Measurements from ENCODE around the gene FCRLA. TPM values are rescaled to one million over a fixed set of nuclear protein-coding genes. Genes with fewer than 3 reads are reported as not detected.
"Not testable (repeated sequence)": the region's sequence is repeated elsewhere in the genome, so short reads cannot be mapped to it uniquely, and the experiment has no call there.

Gene FCRLA
- total RNA-seq, 3 donors from 2014 or later, result 0.41 to 0.49 TPM; not detected in 1

- intact Hi-C loops (cut with DNase I, micrococcal nuclease), result no loop called here
- no peak for DNase-seq
- ATAC-seq, result no peak
- Histone ChIP-seq H3K4me3 (no peak overlapping the region), H3K36me3 (ENCODE audit: low read depth) (no peaks in the 10 kb centered on the region), H3K4me1 (ENCODE audit: low read depth) (peaks cover 4% of the 10 kb centered on the region), H3K9me3 (no peaks in the 10 kb centered on the region)
- no peak for TF ChIP-seq CTCF (IDR thresholded peaks at IDR 0.05)
Observed at GRCh38 chr1:161722406-161722805, 15.4 kb downstream of the FCRLA start.

- Histone ChIP-seq H3K4me3 (no peak overlapping the region), H3K36me3 (ENCODE audit: low read depth) (no peaks in the 10 kb centered on the region), H3K9me3 (no peaks in the 10 kb centered on the region), H3K4me1 (ENCODE audit: low read depth) (peaks cover 5% of the 10 kb centered on the region)
- peak in 1 of 3 donors; percentile 27 for DNase-seq
- TF ChIP-seq CTCF (IDR thresholded peaks at IDR 0.05), result no peak
- ATAC-seq, result no peak
- intact Hi-C loops (cut with DNase I, micrococcal nuclease), result no loop called here
Observed at GRCh38 chr1:161723459-161724141, 16.6 kb downstream of the FCRLA start.

GRCh38 chr1:161725258-161725907, 18.4 kb downstream of the FCRLA start:
- H3K4me3 ChIP-seq; H3K9me3 ChIP-seq; intact Hi-C loops (cut with DNase I, micrococcal nuclease); H3K4me1 ChIP-seq (ENCODE audit: low read depth); ATAC-seq; H3K36me3 ChIP-seq (ENCODE audit: low read depth): not testable (repeated sequence)
- DNase-seq, result peak in 1 of 3 donors; percentile 30

- Histone ChIP-seq H3K4me3 (peak overlapping the region; percentile 40), H3K36me3 (ENCODE audit: low read depth) (no peaks in the 10 kb centered on the region), H3K4me1 (ENCODE audit: low read depth) (peaks cover 5% of the 10 kb centered on the region), H3K9me3 (no peaks in the 10 kb centered on the region)
- intact Hi-C loops (cut with DNase I, micrococcal nuclease), result no loop called here
- ATAC-seq, result peak; percentile 51
- TF ChIP-seq CTCF (IDR thresholded peaks at IDR 0.05), result no peak
- peak; percentile 34 to 73 (median 52) for DNase-seq
Observed at GRCh38 chr1:161725908-161726472, 19.0 kb downstream of the FCRLA start.

- peak; percentile 82 for ATAC-seq
Observed at GRCh38 chr1:161726473-161727255, 19.6 kb downstream of the FCRLA start.

More at GRCh38 chr1:161726473-161727255, 19.6 kb downstream of the FCRLA start:
- Histone ChIP-seq H3K4me1 (ENCODE audit: low read depth) (peaks cover 5% of the 10 kb centered on the region), H3K9me3 (no peaks in the 10 kb centered on the region), H3K36me3 (ENCODE audit: low read depth) (no peaks in the 10 kb centered on the region), H3K4me3 (peak overlapping the region; percentile 40)
- intact Hi-C loops (cut with DNase I, micrococcal nuclease), result no loop called here
- DNase-seq, result peak; percentile 83 to 90 (median 84)
- no peak for TF ChIP-seq CTCF (IDR thresholded peaks at IDR 0.05)

Measured in mucosa of descending colon (tissue), 3 donors.